ENCODE measurements around the gene TNS3.

TNS3 gene

GRCh38 chr7:47518827-47519226 is 63.1 kb downstream of the TNS3 start:
- no peak for DNase-seq

GRCh38 chr7:47517821-47518480 is 64.0 kb downstream of the TNS3 start:
- DNase-seq, result no peak

GRCh38 chr7:47516985-47517600 is 64.8 kb downstream of the TNS3 start:
- no peak for DNase-seq

GRCh38 chr7:47516386-47516785 is 65.5 kb downstream of the TNS3 start:
- DNase-seq, result no peak

- DNase-seq, result no peak
Observed at GRCh38 chr7:47515305-47515834, 66.5 kb downstream of the TNS3 start.

GRCh38 chr7:47514818-47515217 is 67.1 kb downstream of the TNS3 start:
- no peak for DNase-seq

- DNase-seq, result no peak
Observed at GRCh38 chr7:47514367-47514766, 67.5 kb downstream of the TNS3 start.

- DNase-seq, result no peak
Observed at GRCh38 chr7:47513741-47514241, 68.1 kb downstream of the TNS3 start.

- DNase-seq, result no peak
Observed at GRCh38 chr7:47512481-47513176, 69.3 kb downstream of the TNS3 start.

GRCh38 chr7:47511699-47512370 is 70.1 kb downstream of the TNS3 start:
- no peak for DNase-seq

- DNase-seq, result no peak
Observed at GRCh38 chr7:47510786-47511185, 71.1 kb downstream of the TNS3 start.

- no peak for DNase-seq
Observed at GRCh38 chr7:47510192-47510591, 71.7 kb downstream of the TNS3 start.

- DNase-seq, result no peak
Observed at GRCh38 chr7:47509571-47509970, 72.3 kb downstream of the TNS3 start.

GRCh38 chr7:47508389-47509380 is 73.2 kb downstream of the TNS3 start:
- DNase-seq, result no peak

- no peak for DNase-seq
Observed at GRCh38 chr7:47507522-47507921, 74.4 kb downstream of the TNS3 start.

GRCh38 chr7:47506382-47507339 is 75.2 kb downstream of the TNS3 start:
- DNase-seq, result no peak

- DNase-seq, result no peak
Observed at GRCh38 chr7:47505312-47506007, 76.5 kb downstream of the TNS3 start.

- DNase-seq, result no peak
Observed at GRCh38 chr7:47504551-47505311, 77.2 kb downstream of the TNS3 start.

GRCh38 chr7:47503281-47503680 is 78.6 kb downstream of the TNS3 start:
- no peak for DNase-seq
